Activated CD4-positive, alpha-beta memory T cell treated with anti-CD3 and anti-CD28 coated beads, Interleukin-2, amount 10 ng/mL, durations not matched to agents 7 days and 5 days (primary cell): ENCODE results near the gene KIF22. TPM values are rescaled to one million over a fixed set of nuclear protein-coding genes. Genes with fewer than 3 reads are reported as not detected.
"Not testable (repeated sequence)": the region's sequence is repeated elsewhere in the genome, so short reads cannot be mapped to it uniquely, and the experiment has no call there.

Experiments used
- CTCF ChIA-PET: fragments of 350-600 bp; sonication (Branson Sonifier 250); formaldehyde crosslinking; loops from one replicate; lab custom pipeline; 2021; ENCODE audit warnings: antibody characterized with exemption, inconsistent platforms; lab: Charles Lee
- POLR2A ChIA-PET: fragments of 350-600 bp; sonication (Branson Sonifier 250); formaldehyde crosslinking; loops from one replicate; lab custom pipeline; 2021; ENCODE audit warnings: antibody characterized with exemption; lab: Charles Lee
- DNase-seq: peaks from one replicate; pipeline ENCODE4 v3.0.0-alpha.2; 2020
- H3K27ac Mint-ChIP-seq: one replicate; pipeline ENCODE4 v1.8.0; 2021; ENCODE audit warnings: mild to moderate bottlenecking, mixed read lengths
- H3K27me3 Mint-ChIP-seq: one replicate; pipeline ENCODE4 v1.8.0; 2021; ENCODE audit warnings: mixed read lengths
- H3K36me3 Mint-ChIP-seq: one replicate; pipeline ENCODE4 v1.8.0; 2021; ENCODE audit warnings: low read depth, mixed read lengths
- H3K4me1 Mint-ChIP-seq: one replicate; pipeline ENCODE4 v1.8.0; 2021; ENCODE audit warnings: mixed read lengths
- H3K4me3 Mint-ChIP-seq: one replicate; pipeline ENCODE4 v1.8.0; 2021; ENCODE audit warnings: mild to moderate bottlenecking, mixed read lengths
- H3K9me3 Mint-ChIP-seq: one replicate; pipeline ENCODE4 v1.8.0; 2021; ENCODE audit warnings: mixed read lengths
- total RNA-seq, 2 experiments: library from RNA; stranded (reverse); gene quantifications; one replicate each; pipeline ENCODE4 v1.2.3, GENCODE V29; 2021

KIF22 gene
- total RNA-seq, 2 experiments from 2014 or later: 187 to 192 TPM

DNA sequence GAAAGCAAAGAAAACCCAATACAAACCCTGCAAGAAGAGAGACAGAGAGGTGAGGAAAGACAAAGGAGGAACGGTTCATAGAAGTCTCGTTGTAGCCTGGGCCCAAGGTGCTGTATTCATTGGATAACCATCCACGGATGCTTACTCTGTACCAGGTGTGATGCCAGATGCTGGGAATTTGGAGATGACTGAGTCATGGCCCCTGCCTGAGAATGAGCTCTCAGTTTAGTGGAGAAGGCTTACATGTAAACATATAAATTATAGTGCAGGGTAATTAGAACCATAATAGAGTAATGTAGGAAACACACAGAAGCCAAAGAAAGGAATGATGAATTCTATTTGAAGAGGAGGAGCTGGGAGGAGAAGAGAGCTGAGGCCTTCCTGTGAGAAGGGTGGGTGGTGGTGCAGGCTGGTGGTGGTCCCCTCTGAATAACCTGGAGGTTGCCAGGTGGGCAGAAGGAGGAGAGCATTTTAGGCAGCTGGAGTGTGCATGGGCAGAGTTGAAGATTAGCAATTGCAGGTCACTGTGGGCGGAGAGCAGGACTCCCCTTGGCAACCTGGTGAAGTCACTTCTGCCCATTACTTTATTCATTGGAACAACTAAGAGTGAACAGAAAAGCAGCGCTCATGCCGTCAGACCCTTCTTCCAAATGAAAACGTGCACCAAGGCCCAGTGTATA is 20.2 kb upstream of the KIF22 start:
- H3K27ac Mint-ChIP-seq: no peak overlapping the region
- no peaks in the 10 kb centered on the region for H3K4me1 Mint-ChIP-seq
- no peak for DNase-seq
- no peaks in the 10 kb centered on the region for H3K9me3 Mint-ChIP-seq
- peaks cover 1% of the 10 kb centered on the region for H3K27me3 Mint-ChIP-seq
- H3K36me3 Mint-ChIP-seq: no peaks in the 10 kb centered on the region
- POLR2A ChIA-PET: interaction anchor here (1.1 to 2.2 kb wide), 2 partner anchors 24 to 38 kb away, joined by 3 to 6 read pairs; partner anchors contain the start of gene C16orf54
- CTCF ChIA-PET: interaction anchor here (1.8 kb wide), 1 partner anchor 15 kb away, joined by 6 read pairs; no protein-coding TSS in a partner anchor
- no peak overlapping the region for H3K4me3 Mint-ChIP-seq

DNA sequence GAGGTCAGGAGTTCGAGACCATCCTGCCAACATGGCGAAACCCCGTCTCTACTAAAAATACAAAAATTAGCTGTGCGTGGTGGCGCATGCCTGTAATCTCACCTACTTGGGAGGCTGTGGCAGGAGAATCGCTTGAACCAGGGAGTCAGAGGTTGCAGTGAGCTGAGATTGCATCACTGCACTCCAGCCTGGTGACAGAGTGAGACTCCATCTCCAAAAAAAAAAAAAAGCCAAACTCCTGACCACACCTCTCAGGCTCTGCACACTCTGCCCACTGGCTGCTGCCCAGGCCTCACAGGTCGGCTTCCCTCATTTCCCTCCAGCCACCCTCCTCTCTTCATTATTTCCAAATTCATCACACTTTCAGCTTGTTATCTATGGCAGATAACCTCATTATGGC is 18.2 kb upstream of the KIF22 start:
- H3K9me3 Mint-ChIP-seq, DNase-seq, H3K4me1 Mint-ChIP-seq, H3K27me3 Mint-ChIP-seq, H3K4me3 Mint-ChIP-seq, H3K27ac Mint-ChIP-seq, H3K36me3 Mint-ChIP-seq: not testable (repeated sequence)
- ChIA-PET POLR2A (interaction anchor here (0.9 to 2.2 kb wide), 3 partner anchors 13 to 26 kb away, joined by 3 to 8 read pairs (median 4); partner anchors contain the start of gene KIF22), CTCF (interaction anchor here (0.6 to 1.1 kb wide), 3 partner anchors 20 to 76 kb away, joined by 3 read pairs; partner anchors contain the start of gene PAGR1)

DNA sequence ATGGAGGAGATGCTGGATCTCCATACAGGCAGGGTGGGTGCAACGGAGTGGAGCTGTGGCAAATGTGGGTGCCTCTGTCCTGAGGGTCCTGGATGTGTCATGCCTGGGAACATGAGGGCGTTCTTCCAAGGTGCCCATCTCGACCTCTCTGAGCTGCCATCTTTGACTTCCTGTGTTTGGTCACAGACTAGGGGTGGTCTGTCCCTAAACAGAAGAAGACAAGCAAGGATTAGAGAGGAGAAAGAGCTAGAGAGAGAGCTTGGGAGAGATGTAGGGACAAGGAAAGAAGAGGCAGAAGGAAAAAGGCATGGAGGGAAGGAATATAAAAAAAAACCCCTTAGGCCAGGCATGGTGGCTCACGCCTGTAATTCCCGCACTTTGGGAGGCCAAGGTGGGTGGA is 15.8 kb upstream of the KIF22 start:
- POLR2A ChIA-PET: no interaction called here
- H3K27ac Mint-ChIP-seq: no peak overlapping the region
- peaks cover 17% of the 10 kb centered on the region for H3K27me3 Mint-ChIP-seq

DNA sequence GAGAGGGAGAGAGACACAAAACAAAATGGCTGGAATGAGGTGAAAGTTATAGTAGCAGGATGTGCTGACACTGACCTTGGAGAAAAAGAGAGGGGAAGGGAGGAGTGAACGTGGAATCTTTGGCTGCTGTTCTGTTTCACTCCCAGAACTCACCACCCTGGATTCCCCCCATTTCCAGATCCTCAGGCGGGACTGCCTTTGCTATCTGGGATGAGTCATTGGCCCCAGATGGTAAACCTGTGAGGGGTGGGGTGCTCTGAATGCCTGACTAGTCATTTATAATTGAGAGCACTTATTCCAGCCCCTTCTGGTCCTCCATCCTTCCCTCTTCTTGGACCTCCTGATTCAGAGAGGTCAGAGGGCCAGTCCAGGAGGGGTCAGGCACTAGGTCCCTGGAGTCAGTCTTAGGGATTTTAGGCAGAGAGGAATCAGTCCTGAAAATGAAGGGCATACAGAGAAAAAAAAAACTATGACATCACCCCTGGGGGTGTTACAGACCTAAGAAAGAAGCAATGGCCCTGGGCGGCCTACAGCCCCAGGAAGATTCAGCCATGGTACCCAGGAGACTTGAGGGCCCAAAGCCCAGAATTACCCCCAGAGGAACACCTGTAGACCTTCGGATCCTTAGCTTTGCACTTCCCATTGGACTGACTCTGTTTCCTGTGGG is 14.7 kb upstream of the KIF22 start:
- Mint-ChIP-seq H3K27ac (no peak overlapping the region), H3K27me3 (peaks cover 19% of the 10 kb centered on the region), H3K36me3 (no peaks in the 10 kb centered on the region), H3K4me1 (no peaks in the 10 kb centered on the region), H3K4me3 (no peak overlapping the region), H3K9me3 (no peaks in the 10 kb centered on the region)
- CTCF ChIA-PET: no interaction called here
- DNase-seq: no peak
- POLR2A ChIA-PET: interaction anchor here (0.9 kb wide), 1 partner anchor 21 kb away, joined by 3 read pairs; no protein-coding TSS in a partner anchor

More for the DNA sequence above, 15.8 kb upstream of the KIF22 start:
- no peaks in the 10 kb centered on the region for H3K4me1 Mint-ChIP-seq
- H3K36me3 Mint-ChIP-seq: no peaks in the 10 kb centered on the region
- H3K9me3 Mint-ChIP-seq: no peaks in the 10 kb centered on the region
- DNase-seq: no peak
- CTCF ChIA-PET: interaction anchor here (1.8 kb wide), 1 partner anchor 10 kb away, joined by 9 read pairs; no protein-coding TSS in a partner anchor
- H3K4me3 Mint-ChIP-seq: no peak overlapping the region

DNA sequence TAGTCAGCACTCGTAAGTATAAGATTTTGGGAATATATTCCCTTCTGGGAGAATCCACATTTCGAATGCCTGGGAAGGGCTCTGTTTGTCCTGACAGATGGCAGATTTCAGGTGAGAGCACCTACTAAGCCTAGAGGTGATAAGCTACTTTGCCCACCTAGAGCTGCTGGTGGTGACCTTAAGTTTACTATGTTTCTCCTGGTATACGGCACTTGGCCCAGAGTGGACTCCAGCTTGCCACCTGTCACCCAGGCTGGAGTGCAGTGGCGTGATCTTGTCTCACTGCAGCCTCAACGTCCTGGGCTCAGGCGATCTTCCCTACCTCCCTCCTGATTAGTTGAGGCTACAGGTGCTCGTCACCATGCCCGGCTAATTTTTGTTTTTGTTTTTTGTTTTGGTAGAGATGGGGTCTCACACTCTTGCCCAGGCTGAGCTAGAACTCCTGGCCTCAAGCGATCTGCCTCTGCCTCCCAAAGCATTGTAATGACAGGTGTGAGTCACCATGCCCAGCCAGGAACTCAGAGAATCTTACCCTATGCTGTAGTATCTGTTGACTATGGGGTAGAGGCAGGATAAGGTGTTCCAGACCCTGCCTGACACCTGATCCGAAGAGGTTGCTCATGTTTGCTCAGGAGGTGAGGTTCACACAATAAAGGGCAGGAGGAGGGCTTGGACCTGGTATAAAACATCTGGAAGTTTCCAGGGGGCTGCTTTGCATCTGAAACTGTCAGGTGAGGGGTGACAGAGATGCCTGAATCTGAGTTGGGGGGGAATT is 12.8 kb upstream of the KIF22 start, which contains the start of gene ZG16:
TSS of gene ZG16 (plus strand) at position 681 of the 775 bp plus-strand sequence. CDS start 1,011 bp downstream, outside the sequence.
- ChIA-PET CTCF (interaction anchor here (1.3 to 2.3 kb wide), 2 partner anchors 12 to 78 kb away, joined by 4 to 8 read pairs; partner anchors contain the start of gene KIF22), POLR2A (interaction anchor here (1.4 kb wide), 1 partner anchor 31 kb away, joined by 5 read pairs; no protein-coding TSS in a partner anchor)
- H3K4me1 Mint-ChIP-seq: no peaks in the 10 kb centered on the region

DNA sequence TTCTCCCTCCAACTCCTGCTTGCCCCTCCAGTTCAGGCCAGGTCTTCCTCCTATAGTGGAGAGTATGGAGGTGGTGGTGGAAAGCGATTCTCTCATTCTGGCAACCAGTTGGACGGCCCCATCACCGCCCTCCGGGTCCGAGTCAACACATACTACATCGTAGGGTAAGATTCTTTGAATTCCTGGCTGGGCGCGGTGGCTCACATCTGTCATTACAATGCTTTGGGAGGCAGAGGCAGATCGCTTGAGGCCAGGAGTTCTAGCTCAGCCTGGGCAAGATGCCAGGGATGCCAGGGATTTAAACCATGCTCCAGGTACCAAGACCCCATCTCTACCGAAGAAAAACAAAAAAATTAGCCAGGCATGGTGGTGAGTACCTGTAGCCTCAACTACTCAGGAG is 11.1 kb upstream of the KIF22 start:
- Mint-ChIP-seq H3K4me3 (no peak overlapping the region), H3K27ac (no peak overlapping the region), H3K36me3 (peaks cover 3% of the 10 kb centered on the region), H3K27me3 (peaks cover 29% of the 10 kb centered on the region), H3K4me1 (peaks cover 11% of the 10 kb centered on the region), H3K9me3 (no peaks in the 10 kb centered on the region)
- DNase-seq: no peak
- ChIA-PET CTCF (interaction anchor here (1.1 kb wide), 1 partner anchor 79 kb away, joined by 3 read pairs; no protein-coding TSS in a partner anchor), POLR2A (no interaction called here)

More for the DNA sequence above, 12.8 kb upstream of the KIF22 start, which contains the start of gene ZG16:
- DNase-seq: no peak
- Mint-ChIP-seq H3K27me3 (peaks cover 25% of the 10 kb centered on the region), H3K9me3 (no peaks in the 10 kb centered on the region), H3K27ac (no peak within 1 kb of the TSS), H3K4me3 (no peak within 1 kb of the TSS), H3K36me3 (peaks cover under 1% of the 10 kb centered on the region)

DNA sequence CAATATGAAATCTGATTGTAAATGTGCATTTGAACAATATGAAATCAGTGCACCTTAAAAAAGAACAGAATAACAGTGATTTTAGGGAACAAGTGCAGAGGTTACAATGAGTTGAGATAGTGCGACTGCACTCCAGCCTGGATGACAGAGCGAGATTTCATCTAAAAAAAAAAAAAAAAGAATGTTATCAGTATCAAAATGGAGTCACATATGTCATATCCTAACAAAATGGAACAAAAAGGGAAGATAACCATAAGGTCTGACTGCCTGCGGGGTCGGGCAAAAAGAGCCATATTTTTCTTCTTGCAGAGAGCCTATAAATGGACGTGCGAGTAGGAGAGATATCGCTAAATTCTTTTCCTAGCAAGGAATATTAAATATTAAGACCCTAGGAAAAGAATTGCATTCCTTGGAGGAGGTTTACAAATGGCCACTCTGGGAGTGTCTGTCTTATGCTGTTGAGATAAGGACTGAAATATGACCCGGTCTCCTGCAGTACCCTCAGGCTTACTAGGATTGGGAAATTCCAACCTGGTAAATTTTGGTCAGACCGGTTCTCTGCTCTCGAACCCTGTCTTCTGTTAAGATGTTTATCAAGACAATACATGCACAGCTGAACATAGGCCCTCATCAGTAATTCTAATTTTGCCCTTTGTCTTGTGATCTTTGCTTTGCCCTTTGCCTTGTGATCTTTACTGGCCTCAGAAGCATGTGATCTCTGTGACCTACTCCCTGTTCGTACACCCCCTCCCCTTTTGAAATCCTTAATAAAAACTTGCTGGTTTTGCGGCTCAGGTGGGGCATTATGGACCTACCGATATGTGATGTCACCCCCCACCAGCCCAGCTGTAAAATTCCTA is 7.2 kb upstream of the KIF22 start:
- POLR2A ChIA-PET: interaction anchor here (3.3 to 13.0 kb wide), 2 partner anchors 21 to 38 kb away, joined by 19 to 260 read pairs; partner anchors contain the start of genes C16orf54 and MAZ
- H3K27ac Mint-ChIP-seq, H3K36me3 Mint-ChIP-seq, H3K4me3 Mint-ChIP-seq, DNase-seq, H3K9me3 Mint-ChIP-seq: not testable (repeated sequence)
- peaks cover 25% of the 10 kb centered on the region for H3K27me3 Mint-ChIP-seq
- peaks cover 25% of the 10 kb centered on the region for H3K4me1 Mint-ChIP-seq
- CTCF ChIA-PET: interaction anchor here (0.6 to 4.6 kb wide), 5 partner anchors 10 to 111 kb away, joined by 4 to 57 read pairs (median 9); no protein-coding TSS in a partner anchor

DNA sequence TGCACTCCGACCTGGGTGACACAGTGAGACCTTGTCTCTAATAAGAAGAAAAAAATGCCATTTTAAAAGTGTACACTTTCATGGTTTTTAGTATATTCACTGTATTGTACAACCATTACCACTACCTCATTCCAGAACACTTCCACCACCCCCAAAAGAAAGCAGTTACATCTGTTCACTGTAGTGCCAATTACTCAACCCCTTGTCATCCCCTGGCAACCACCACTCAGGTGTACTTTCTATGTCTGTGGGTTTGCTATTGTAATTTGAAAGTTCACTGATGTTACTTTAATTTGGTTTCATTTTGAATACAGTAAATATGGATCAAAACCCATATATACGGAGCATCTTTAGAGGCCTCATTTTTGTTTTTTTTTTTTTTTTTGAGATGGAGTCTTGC is 6.4 kb upstream of the KIF22 start:
- POLR2A ChIA-PET: interaction anchor here (1.2 to 13.0 kb wide), 7 partner anchors 20 to 83 kb away, joined by 3 to 260 read pairs (median 7); partner anchors contain the start of genes C16orf54 and MAZ
- H3K4me3 Mint-ChIP-seq: no peak overlapping the region
- CTCF ChIA-PET: interaction anchor here (0.5 to 4.6 kb wide), 29 partner anchors 10 to 691 kb away, joined by 3 to 57 read pairs (median 7); partner anchors contain the start of genes PAGR1, TAOK2 and TBX6

DNA sequence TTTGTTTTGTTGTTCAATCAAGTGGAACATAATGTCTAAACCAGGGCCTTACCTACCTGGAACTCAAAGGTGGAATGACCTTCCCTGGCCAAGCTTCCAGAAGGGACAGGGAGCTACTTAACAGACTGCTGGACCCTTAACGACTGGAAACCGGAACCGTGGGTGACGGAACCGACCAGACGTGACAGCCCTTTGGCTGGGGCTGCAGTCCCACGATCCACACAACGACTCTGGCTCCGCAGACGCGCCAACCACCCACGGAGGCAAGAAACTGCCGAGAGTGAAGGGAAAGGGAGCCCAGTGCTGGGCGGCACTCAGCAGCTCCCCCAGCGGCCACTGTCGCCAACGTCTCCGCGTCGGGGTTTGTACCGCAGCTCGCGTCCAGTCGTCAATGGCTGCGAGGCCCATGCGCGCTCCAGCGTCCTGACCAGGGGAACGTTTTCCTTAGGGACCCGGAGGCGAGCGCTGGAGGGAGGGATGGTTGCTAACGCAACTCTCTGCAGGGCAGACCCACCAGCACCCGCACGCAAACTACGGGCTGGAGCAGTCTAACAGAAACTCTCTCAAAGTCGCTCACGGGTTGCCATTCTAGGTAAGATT is 5.5 kb upstream of the KIF22 start:
- peak overlapping the region; percentile 29 for H3K4me3 Mint-ChIP-seq
- CTCF ChIA-PET: interaction anchor here (0.5 to 4.6 kb wide), 37 partner anchors 8 to 913 kb away, joined by 3 to 57 read pairs (median 6); partner anchors contain the start of genes HIRIP3, MVP, PAGR1 and TAOK2
- no peaks in the 10 kb centered on the region for H3K9me3 Mint-ChIP-seq
- H3K27me3 Mint-ChIP-seq: peaks cover 14% of the 10 kb centered on the region
- H3K27ac Mint-ChIP-seq: no peak overlapping the region
- POLR2A ChIA-PET: interaction anchor here (0.7 to 13.0 kb wide), 12 partner anchors 19 to 119 kb away, joined by 3 to 260 read pairs (median 5); partner anchors contain the start of genes C16orf54 and MAZ
- peak; percentile 81 for DNase-seq
- peaks cover 3% of the 10 kb centered on the region for H3K36me3 Mint-ChIP-seq
- H3K4me1 Mint-ChIP-seq: peaks cover 32% of the 10 kb centered on the region

More for the DNA sequence above, 6.4 kb upstream of the KIF22 start:
- H3K36me3 Mint-ChIP-seq: peaks cover 3% of the 10 kb centered on the region
- peaks cover 17% of the 10 kb centered on the region for H3K27me3 Mint-ChIP-seq
- H3K4me1 Mint-ChIP-seq: peaks cover 28% of the 10 kb centered on the region
- H3K9me3 Mint-ChIP-seq: no peaks in the 10 kb centered on the region
- DNase-seq: no peak
- no peak overlapping the region for H3K27ac Mint-ChIP-seq

DNA sequence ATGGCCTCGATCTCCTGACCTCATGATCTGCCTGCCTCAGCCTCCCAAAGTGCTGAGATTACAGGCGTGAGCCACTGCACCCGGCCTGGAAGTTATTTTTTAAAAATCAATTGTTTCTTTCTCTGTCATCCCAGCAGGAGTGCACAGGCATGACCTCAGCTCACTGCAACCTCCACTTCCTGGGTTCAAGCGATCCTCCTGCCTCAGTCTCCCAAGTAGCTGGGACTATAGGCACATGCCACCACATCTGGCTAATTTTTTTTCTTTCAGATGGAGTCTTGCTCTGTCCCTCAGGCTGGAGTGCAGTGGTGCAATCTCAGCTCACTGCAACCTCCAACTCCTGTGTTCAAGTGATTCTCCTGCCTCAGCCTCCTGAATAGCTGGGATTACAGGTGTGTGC is 3.4 kb upstream of the KIF22 start:
- not testable (repeated sequence) for H3K27me3 Mint-ChIP-seq, H3K9me3 Mint-ChIP-seq, DNase-seq, H3K4me3 Mint-ChIP-seq, H3K27ac Mint-ChIP-seq
- peaks cover 42% of the 10 kb centered on the region for H3K4me1 Mint-ChIP-seq
- ChIA-PET POLR2A (interaction anchor here (0.9 to 13.0 kb wide), 3 partner anchors 17 to 87 kb away, joined by 3 to 260 read pairs (median 3); partner anchors contain the start of genes C16orf54 and MAZ), CTCF (interaction anchor here (1.2 to 4.6 kb wide), 2 partner anchors 38 to 85 kb away, joined by 3 to 57 read pairs; no protein-coding TSS in a partner anchor)
- H3K36me3 Mint-ChIP-seq: peaks cover 18% of the 10 kb centered on the region
